Endothelial cell (in vitro differentiated cells): ENCODE measurements around the gene LST1. TPM values are rescaled to one million over a fixed set of nuclear protein-coding genes. Genes with fewer than 3 reads are reported as not detected.

Experiments
- DNase-seq: peaks from one replicate; pipeline ENCODE4 v3.0.0; 2021; ENCODE audit warnings: low spot score
- H3K27ac Mint-ChIP-seq: one replicate; pipeline ENCODE4 v1.8.0; 2021; ENCODE audit warnings: mixed read lengths, inconsistent platforms; ENCODE audit not compliant: unreplicated experiment
- H3K27me3 Mint-ChIP-seq: one replicate; pipeline ENCODE4 v1.8.0; 2021; ENCODE audit warnings: mild to moderate bottlenecking, moderate library complexity, mixed read lengths, inconsistent platforms; ENCODE audit not compliant: unreplicated experiment
- H3K36me3 Mint-ChIP-seq: one replicate; pipeline ENCODE4 v1.8.0; 2021; ENCODE audit warnings: mild to moderate bottlenecking, low read depth, mixed read lengths, inconsistent platforms; ENCODE audit not compliant: unreplicated experiment
- H3K4me1 Mint-ChIP-seq: one replicate; pipeline ENCODE4 v1.8.0; 2021; ENCODE audit warnings: mild to moderate bottlenecking, mixed read lengths, inconsistent platforms; ENCODE audit not compliant: unreplicated experiment
- H3K4me3 Mint-ChIP-seq: one replicate; pipeline ENCODE4 v1.8.0; 2021; ENCODE audit warnings: mild to moderate bottlenecking, mixed read lengths, inconsistent platforms; ENCODE audit not compliant: unreplicated experiment
- H3K9me3 Mint-ChIP-seq: one replicate; pipeline ENCODE4 v1.8.0; 2021; ENCODE audit warnings: mixed read lengths, inconsistent platforms; ENCODE audit not compliant: unreplicated experiment
- total RNA-seq: library from RNA; stranded (reverse); fragmentation: NEBNext Ultra II Directional; extraction: Animal tissue kit (Norgen Biotek cat#: 25700); gene quantifications from one replicate; pipeline ENCODE4 v1.2.1, GENCODE V29; 2021; ENCODE audit not compliant: unreplicated experiment
- TF ChIP-seq, protein P1 (sequence below): fragments of 200-600 bp; sonication (generic); IDR thresholded peaks from one replicate; pipeline ENCODE4 v1.5.0; 2021; ENCODE audit warnings: antibody characterized with exemption; ENCODE audit not compliant: unreplicated experiment

Gene LST1
- total RNA-seq, 1 donor from 2014 or later = 1.7 TPM

GRCh38 chr6:31597006-31597405, 10.9 kb downstream of the LST1 start:
- Mint-ChIP-seq H3K9me3 (no peaks in the 10 kb centered on the region), H3K27ac (no peak overlapping the region), H3K27me3 (peaks cover 1% of the 10 kb centered on the region), H3K36me3 (no peaks in the 10 kb centered on the region), H3K4me1 (peaks cover 4% of the 10 kb centered on the region), H3K4me3 (no peak overlapping the region)
- TF ChIP-seq, protein P1, sequence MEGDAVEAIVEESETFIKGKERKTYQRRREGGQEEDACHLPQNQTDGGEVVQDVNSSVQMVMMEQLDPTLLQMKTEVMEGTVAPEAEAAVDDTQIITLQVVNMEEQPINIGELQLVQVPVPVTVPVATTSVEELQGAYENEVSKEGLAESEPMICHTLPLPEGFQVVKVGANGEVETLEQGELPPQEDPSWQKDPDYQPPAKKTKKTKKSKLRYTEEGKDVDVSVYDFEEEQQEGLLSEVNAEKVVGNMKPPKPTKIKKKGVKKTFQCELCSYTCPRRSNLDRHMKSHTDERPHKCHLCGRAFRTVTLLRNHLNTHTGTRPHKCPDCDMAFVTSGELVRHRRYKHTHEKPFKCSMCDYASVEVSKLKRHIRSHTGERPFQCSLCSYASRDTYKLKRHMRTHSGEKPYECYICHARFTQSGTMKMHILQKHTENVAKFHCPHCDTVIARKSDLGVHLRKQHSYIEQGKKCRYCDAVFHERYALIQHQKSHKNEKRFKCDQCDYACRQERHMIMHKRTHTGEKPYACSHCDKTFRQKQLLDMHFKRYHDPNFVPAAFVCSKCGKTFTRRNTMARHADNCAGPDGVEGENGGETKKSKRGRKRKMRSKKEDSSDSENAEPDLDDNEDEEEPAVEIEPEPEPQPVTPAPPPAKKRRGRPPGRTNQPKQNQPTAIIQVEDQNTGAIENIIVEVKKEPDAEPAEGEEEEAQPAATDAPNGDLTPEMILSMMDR = no peak
- no peak for DNase-seq

GRCh38 chr6:31607317-31607716, 21.2 kb downstream of the LST1 start:
- TF ChIP-seq, protein P1 = no peak
- peaks cover 3% of the 10 kb centered on the region for H3K27me3 Mint-ChIP-seq
- no peaks in the 10 kb centered on the region for H3K36me3 Mint-ChIP-seq
- H3K4me3 Mint-ChIP-seq = no peak overlapping the region
- no peak overlapping the region for H3K27ac Mint-ChIP-seq
- DNase-seq = no peak
- no peaks in the 10 kb centered on the region for H3K9me3 Mint-ChIP-seq
- no peaks in the 10 kb centered on the region for H3K4me1 Mint-ChIP-seq

DNA sequence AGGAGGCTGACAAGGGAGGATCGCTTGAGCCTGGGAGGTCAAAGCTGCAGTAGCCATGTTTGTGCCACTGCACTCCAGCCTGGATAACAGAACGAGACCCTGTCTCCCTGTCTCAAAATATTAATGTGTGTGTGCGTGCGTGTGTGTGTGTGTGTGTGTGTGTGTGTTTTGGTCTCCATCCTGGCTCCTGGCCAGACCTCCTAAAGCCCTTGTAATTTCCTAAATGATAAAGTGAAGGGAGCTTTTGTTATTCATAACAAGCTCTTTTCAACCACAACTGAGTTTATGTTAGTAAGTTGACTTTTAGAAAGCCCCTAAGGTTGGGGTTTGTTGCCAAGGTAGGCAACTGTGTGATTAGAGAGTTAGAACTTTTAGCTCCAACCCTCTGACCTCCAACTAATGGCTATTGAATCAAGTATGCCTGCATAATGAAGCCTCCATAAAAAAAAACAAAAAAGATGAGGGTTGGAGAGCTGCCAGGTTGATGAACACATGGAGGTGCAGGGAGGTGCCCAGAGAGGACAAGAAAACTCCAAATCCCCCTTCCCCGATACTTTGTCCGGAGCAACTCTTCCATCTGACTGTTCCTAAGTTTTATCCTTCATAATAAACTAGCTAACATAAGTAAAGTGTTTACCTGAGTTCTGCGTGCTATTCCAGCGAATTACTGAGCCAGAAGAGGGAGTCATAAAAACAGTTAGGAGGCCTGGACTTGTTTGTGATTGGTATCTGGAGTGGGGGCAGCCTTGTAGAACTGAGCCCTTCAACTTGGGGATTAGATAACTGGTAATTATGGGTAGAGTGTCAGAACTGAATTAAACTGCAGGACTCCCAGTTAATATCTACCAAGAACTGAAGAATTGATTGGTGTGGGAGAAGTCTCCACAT, 23.7 kb downstream of the LST1 start:
- Mint-ChIP-seq H3K27ac (peak overlapping the region; percentile 8), H3K27me3 (peaks cover 5% of the 10 kb centered on the region), H3K4me3 (no peak overlapping the region), H3K36me3 (no peaks in the 10 kb centered on the region), H3K9me3 (no peaks in the 10 kb centered on the region), H3K4me1 (peaks cover 8% of the 10 kb centered on the region)
- DNase-seq = no peak
- TF ChIP-seq, protein P1 = no peak

DNA sequence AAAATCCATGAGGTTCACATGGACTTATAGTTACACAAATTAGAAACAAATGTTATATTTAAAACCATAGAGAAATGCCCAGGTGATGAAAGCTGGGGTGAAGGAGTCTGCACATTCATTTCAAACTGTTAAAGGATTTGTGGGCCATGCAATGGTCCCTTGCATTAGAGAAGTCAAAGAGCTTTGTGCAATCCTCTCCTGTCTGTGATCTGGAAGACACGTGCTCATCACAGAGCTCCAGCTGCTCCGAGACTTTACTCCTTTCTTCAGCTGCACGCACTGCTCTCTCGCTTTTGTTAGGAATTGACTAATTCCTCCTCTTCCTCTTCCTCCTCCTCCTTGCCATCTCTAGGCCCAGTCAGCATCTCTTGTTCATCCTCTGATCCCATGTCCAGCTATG, 24.9 kb downstream of the LST1 start:
- no peaks in the 10 kb centered on the region for H3K9me3 Mint-ChIP-seq

More for the DNA sequence above, 24.9 kb downstream of the LST1 start:
- DNase-seq = no peak
- Mint-ChIP-seq H3K27ac (no peak overlapping the region), H3K4me1 (peaks cover 19% of the 10 kb centered on the region), H3K27me3 (peaks cover 6% of the 10 kb centered on the region), H3K36me3 (no peaks in the 10 kb centered on the region), H3K4me3 (peak overlapping the region; percentile 8)
- TF ChIP-seq, protein P1 = no peak
